GM12864 (cell line): ENCODE results near the gene ACOT11.

Experiments used
- DNase-seq: peaks from one replicate; pipeline ENCODE4 v3.0.0-alpha.2; 2011; ENCODE audit warnings: low read depth
- H3K4me3 ChIP-seq: 2 replicates; pipeline ENCODE4 v1.5.1; 2011; ENCODE audit warnings: mild to moderate bottlenecking, low read depth, low read length, control low read depth
- CTCF ChIP-seq: IDR thresholded peaks from 2 replicates; pipeline ENCODE4 v1.5.1; 2011; ENCODE audit warnings: low read depth, mild to moderate bottlenecking, moderate library complexity, low read length, control low read depth, inconsistent platforms; ENCODE audit errors: missing control alignments

ACOT11 gene

GRCh38 chr1:54640863-54641836 is 93.1 kb downstream of the ACOT11 start, which contains the start of gene MROH7:
Gene MROH7 (plus strand): TSS chr1:54641786. CDS start chr1:54652927, 11,141 bp downstream.
- no peak for DNase-seq
- H3K4me3 ChIP-seq, result no peak within 1 kb of the TSS
- TF ChIP-seq CTCF, result no peak

- no peak for DNase-seq
- no peak overlapping the region for H3K4me3 ChIP-seq
- TF ChIP-seq CTCF, result no peak
These were observed 95.7 kb downstream of the ACOT11 start for GRCh38 chr1:54643736-54644135.

- no peak for DNase-seq
- no peak overlapping the region for H3K4me3 ChIP-seq
- TF ChIP-seq CTCF, result no peak
These were observed 98.0 kb downstream of the ACOT11 start for GRCh38 chr1:54645806-54646676.

DNA sequence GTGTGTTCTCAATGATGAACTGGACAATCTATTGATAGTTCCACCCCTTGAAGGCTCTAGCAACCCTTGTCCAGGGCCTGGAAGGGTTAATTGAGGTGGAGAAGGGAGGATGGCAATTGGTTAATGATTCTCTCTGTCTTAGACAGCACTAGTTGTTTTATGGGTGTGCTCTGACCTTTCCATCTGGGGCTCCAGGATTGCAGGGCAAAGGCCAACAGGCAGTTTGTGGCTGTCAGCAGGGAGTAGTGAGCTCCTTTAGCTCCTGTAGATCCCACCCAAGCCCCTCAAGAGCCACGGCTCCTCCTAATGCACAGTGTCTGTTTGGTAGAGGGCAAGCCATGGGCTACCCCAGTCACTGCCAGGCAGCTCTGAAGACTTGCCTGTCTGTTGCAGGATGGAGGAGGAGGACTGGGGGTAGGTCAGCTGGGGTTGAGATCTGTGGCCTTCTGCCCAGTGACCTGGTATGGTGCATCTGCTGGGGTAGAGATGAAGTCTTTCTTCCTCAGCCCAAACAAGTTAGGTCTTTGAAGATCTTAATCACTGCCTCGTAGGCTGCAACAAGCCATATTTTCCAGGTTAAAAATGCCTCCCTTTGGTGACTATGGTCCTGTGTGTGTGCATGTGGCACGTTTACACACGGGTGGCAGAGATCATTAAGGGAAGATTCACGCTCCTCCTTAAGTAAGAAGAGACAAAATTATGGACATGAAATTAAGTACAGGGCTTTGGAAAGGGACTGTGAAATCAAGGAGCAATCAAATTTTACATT is 101.3 kb downstream of the ACOT11 start:
- no peak overlapping the region for H3K4me3 ChIP-seq
- no peak for DNase-seq
- no peak for TF ChIP-seq CTCF

- H3K4me3 ChIP-seq, result no peak overlapping the region
- no peak for DNase-seq
- TF ChIP-seq CTCF, result no peak
These were observed 101.9 kb downstream of the ACOT11 start for GRCh38 chr1:54649921-54650320.

DNA sequence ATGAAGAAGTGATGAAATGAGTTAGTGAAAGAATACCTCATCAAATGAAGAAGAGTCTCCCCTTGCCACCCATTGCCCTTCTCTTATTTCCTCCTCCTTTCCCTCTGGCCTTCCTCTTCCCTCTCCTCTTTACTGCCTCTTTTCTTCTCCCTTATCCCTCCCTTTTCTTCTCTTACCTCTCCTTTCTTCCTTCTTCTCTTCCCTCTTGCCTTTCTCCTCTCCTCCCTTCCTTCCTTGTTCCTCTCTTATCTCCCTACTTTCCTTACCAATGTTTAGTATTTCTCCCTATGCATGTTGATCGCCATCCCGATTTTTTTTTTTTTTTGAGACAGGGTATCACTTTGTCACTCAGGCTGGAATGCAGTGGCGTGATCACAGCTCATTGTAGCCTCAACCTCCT is 102.4 kb downstream of the ACOT11 start:
- no peak for TF ChIP-seq CTCF
- no peak for DNase-seq
- H3K4me3 ChIP-seq, result no peak overlapping the region
